Activated B cell treated with CpG ODN at 0.5 μM for 24 hours (primary cell): Measurements from ENCODE around the gene RNF38. TPM values are rescaled to one million over a fixed set of nuclear protein-coding genes. Genes with fewer than 3 reads are reported as not detected.
"Not testable (repeated sequence)": the region's sequence is repeated elsewhere in the genome, so short reads cannot be mapped to it uniquely, and the experiment has no call there.

Experiments used
- ATAC-seq: fragments of 200-7000 bp; cut with Tn5 transposase; one replicate; pipeline ENCODE4 v1.10.0; 2021; ENCODE audit warnings: low read depth, mild to moderate bottlenecking, moderate library complexity
- CTCF ChIA-PET: fragments of 350-600 bp; sonication (Branson Sonifier 250); formaldehyde crosslinking; loops from one replicate; lab custom pipeline; 2021; ENCODE audit warnings: antibody characterized with exemption; lab: Charles Lee
- POLR2A ChIA-PET: fragments of 350-600 bp; sonication (Branson Sonifier 250); formaldehyde crosslinking; loops from one replicate; lab custom pipeline; 2021; ENCODE audit warnings: antibody characterized with exemption; lab: Charles Lee
- DNase-seq: peaks from one replicate; pipeline ENCODE4 v3.0.0; 2022
- H3K27ac Mint-ChIP-seq: one replicate; pipeline ENCODE4 v1.8.0; 2020; ENCODE audit warnings: mixed read lengths
- H3K27me3 Mint-ChIP-seq: one replicate; pipeline ENCODE4 v1.8.0; 2021; ENCODE audit warnings: mixed read lengths
- H3K36me3 Mint-ChIP-seq: one replicate; pipeline ENCODE4 v1.8.0; 2021; ENCODE audit warnings: low read depth, mixed read lengths
- H3K4me1 Mint-ChIP-seq: one replicate; pipeline ENCODE4 v1.8.0; 2021; ENCODE audit warnings: mixed read lengths
- H3K4me3 Mint-ChIP-seq: one replicate; pipeline ENCODE4 v1.8.0; 2020; ENCODE audit warnings: mild to moderate bottlenecking, mixed read lengths
- H3K9me3 Mint-ChIP-seq: one replicate; pipeline ENCODE4 v1.8.0; 2020; ENCODE audit warnings: mixed read lengths
- CTCF ChIP-seq: fragments of 200-600 bp; IDR thresholded peaks from one replicate; pipeline ENCODE4 v1.8.0; 2022; ENCODE audit warnings: antibody characterized with exemption, mild to moderate bottlenecking
- intact Hi-C: fragments of 100-400 bp; cut with micrococcal nuclease; formaldehyde crosslinking; loops from one replicate; pipeline ENCODE4 v1.15.1; 2024
- total RNA-seq: library from RNA; stranded (reverse); gene quantifications from 2 replicates; pipeline ENCODE4 v1.2.3, GENCODE V29; 2022

RNF38 gene
- total RNA-seq, 1 donor from 2014 or later, result 52.1 TPM

- DNase-seq (no peak), ATAC-seq (no peak)
- Mint-ChIP-seq H3K27ac (no peak overlapping the region), H3K4me3 (no peak overlapping the region), H3K36me3 (peaks cover 43% of the 10 kb centered on the region), H3K4me1 (peaks cover 2% of the 10 kb centered on the region), H3K9me3 (no peaks in the 10 kb centered on the region), H3K27me3 (no peaks in the 10 kb centered on the region)
- CTCF ChIA-PET, result no interaction called here
- no peak for TF ChIP-seq CTCF
- POLR2A ChIA-PET, result no interaction called here
- intact Hi-C loops, result no loop called here
Measured at GRCh38 chr9:36424289-36425055, 24.4 kb upstream of the RNF38 start.

- DNase-seq, result no peak
- intact Hi-C loops, result no loop called here
- no peak for ATAC-seq
- peaks cover 43% of the 10 kb centered on the region for H3K36me3 Mint-ChIP-seq
- peaks cover 2% of the 10 kb centered on the region for H3K4me1 Mint-ChIP-seq
- H3K9me3 Mint-ChIP-seq, result no peaks in the 10 kb centered on the region
- H3K27me3 Mint-ChIP-seq, result no peaks in the 10 kb centered on the region
- no peak overlapping the region for H3K4me3 Mint-ChIP-seq
- no peak overlapping the region for H3K27ac Mint-ChIP-seq
- POLR2A ChIA-PET, result no interaction called here
- CTCF ChIA-PET, result interaction anchor here (0.7 kb wide), 1 partner anchor 133 kb away, joined by 3 read pairs; no protein-coding TSS in a partner anchor
- no peak for TF ChIP-seq CTCF
Measured at GRCh38 chr9:36423206-36423605, 23.1 kb upstream of the RNF38 start.

- peaks cover 4% of the 10 kb centered on the region for H3K4me1 Mint-ChIP-seq
- H3K9me3 Mint-ChIP-seq, result no peaks in the 10 kb centered on the region
- H3K27me3 Mint-ChIP-seq, result no peaks in the 10 kb centered on the region
- no peak overlapping the region for H3K4me3 Mint-ChIP-seq
- peaks cover 54% of the 10 kb centered on the region for H3K36me3 Mint-ChIP-seq
- DNase-seq, result no peak
- intact Hi-C loops, result no loop called here
- no peak for ATAC-seq
- TF ChIP-seq CTCF, result no peak
- CTCF ChIA-PET, result interaction anchor here (2.1 kb wide), 1 partner anchor 10 kb away, joined by 11 read pairs; no protein-coding TSS in a partner anchor
- no peak overlapping the region for H3K27ac Mint-ChIP-seq
- POLR2A ChIA-PET, result interaction anchor here (1.4 kb wide), 1 partner anchor 9 kb away, joined by 3 read pairs; no protein-coding TSS in a partner anchor
Measured at GRCh38 chr9:36416890-36417289, 16.8 kb upstream of the RNF38 start.

GRCh38 chr9:36415822-36416525 is 15.9 kb upstream of the RNF38 start:
- DNase-seq, result no peak
- peaks cover 50% of the 10 kb centered on the region for H3K36me3 Mint-ChIP-seq
- no peaks in the 10 kb centered on the region for H3K27me3 Mint-ChIP-seq
- POLR2A ChIA-PET, result no interaction called here
- intact Hi-C loops, result no loop called here
- CTCF ChIA-PET, result interaction anchor here (1.6 kb wide), 1 partner anchor 9 kb away, joined by 6 read pairs; no protein-coding TSS in a partner anchor
- TF ChIP-seq CTCF, result no peak
- no peak for ATAC-seq
- peaks cover 4% of the 10 kb centered on the region for H3K4me1 Mint-ChIP-seq
- no peak overlapping the region for H3K4me3 Mint-ChIP-seq
- H3K27ac Mint-ChIP-seq, result no peak overlapping the region
- H3K9me3 Mint-ChIP-seq, result no peaks in the 10 kb centered on the region

- H3K27me3 Mint-ChIP-seq, intact Hi-C loops, ATAC-seq, H3K9me3 Mint-ChIP-seq, DNase-seq, POLR2A ChIA-PET, CTCF ChIA-PET, H3K27ac Mint-ChIP-seq, H3K4me3 Mint-ChIP-seq: not testable (repeated sequence)
- Mint-ChIP-seq H3K4me1 (peaks cover 12% of the 10 kb centered on the region), H3K36me3 (peaks cover 27% of the 10 kb centered on the region)
Measured at GRCh38 chr9:36411410-36411809, 11.3 kb upstream of the RNF38 start.

GRCh38 chr9:36409076-36409475 is 9.0 kb upstream of the RNF38 start:
- H3K27ac Mint-ChIP-seq, H3K9me3 Mint-ChIP-seq, DNase-seq, ATAC-seq, H3K4me3 Mint-ChIP-seq, H3K27me3 Mint-ChIP-seq: not testable (repeated sequence)
- intact Hi-C loops, result loop anchor here (10.0 kb wide), 3 partner anchors 426 to 1346 kb away; partner anchors contain the start of genes TOMM5 and TRMT10B
- peaks cover 12% of the 10 kb centered on the region for H3K4me1 Mint-ChIP-seq
- H3K36me3 Mint-ChIP-seq, result peaks cover 12% of the 10 kb centered on the region
- CTCF ChIA-PET, result interaction anchor here (2.7 to 6.5 kb wide), 2 partner anchors 145 to 320 kb away, joined by 42 to 181 read pairs; no protein-coding TSS in a partner anchor
- POLR2A ChIA-PET, result interaction anchor here (2.1 kb wide), 1 partner anchor 78 kb away, joined by 12 read pairs; no protein-coding TSS in a partner anchor
